H54 (cell line): Measurements from ENCODE around the gene DCUN1D3.
"Not testable (repeated sequence)": the region's sequence is repeated elsewhere in the genome, so short reads cannot be mapped to it uniquely, and the experiment has no call there.

Source experiments
- DNase-seq: peaks from one replicate; pipeline ENCODE4 v3.0.0; 2011; ENCODE audit warnings: low spot score, mixed read lengths; ENCODE audit not compliant: insufficient read length
- FAIRE-seq: peaks from 3 replicates; lab custom pipeline; 2011; peaks lifted over from hg19 to GRCh38; lab: Jason Lieb, UNC
- POLR2A ChIP-seq: IDR thresholded peaks from 2 replicates; pipeline ENCODE4 v1.6.1; 2011; ENCODE audit warnings: low read depth, mild to moderate bottlenecking, low read length

DCUN1D3 gene

DNA sequence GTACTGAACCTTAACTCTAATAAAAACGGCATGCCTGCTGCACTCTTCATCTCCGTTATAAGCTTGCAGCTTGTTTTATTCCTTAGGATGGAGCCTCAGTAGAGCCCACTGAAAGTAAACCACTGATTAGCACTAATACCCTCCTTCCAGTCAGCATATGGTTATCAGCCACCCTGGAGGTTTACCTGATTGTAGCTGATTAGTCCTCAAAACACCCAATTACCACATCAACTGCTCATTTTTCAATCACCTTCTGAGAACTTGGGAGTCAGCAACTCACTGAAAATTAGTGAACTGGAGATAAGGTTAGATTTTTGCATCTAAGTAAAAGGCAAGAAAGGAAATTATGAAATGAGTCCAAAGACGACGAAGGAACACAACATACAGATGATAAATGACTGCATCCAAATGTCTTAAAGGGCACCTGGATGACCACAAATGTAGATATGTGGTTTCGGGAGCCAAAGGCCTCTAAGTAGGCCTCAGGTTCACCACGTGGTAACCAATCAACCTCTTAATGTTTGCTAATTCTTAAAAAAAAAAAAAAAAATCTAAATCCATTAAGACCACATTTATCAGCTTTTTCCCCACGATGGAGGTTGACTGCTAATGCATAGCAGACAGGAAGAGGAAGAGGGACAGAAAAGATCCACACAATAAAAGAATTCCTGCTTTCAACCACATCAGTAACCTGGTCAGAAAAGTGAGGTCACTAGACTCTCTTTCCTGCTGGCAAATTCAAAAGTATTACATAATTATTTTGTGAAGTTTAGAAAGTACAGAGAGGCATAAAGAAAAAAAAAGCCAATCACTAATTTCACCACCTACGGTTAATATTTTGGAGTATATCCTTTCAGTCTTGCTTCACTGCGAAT, 28.0 kb downstream of the DCUN1D3 start:
- DNase-seq (no peak), FAIRE-seq (no peak)
- TF ChIP-seq POLR2A: no peak

DNA sequence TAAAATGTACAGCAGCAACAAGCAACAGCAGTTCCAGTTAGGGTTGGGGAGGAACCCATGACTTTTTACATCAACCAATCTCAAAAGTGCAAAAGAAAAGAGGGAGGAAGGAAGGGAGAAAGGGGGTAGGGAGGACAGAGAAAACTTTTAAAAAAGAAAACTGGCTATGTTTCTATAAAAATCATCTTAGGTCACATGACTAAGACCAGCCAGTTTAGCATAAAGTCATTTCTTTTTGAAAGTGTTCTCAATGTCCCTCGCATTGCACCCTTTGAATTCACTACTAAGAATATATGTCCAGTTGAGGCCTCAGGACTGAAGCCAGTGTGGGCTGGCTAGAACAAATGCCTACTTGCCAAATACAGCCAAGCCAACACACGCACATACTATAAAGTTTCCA, 28.9 kb downstream of the DCUN1D3 start:
- no peak for FAIRE-seq
- no peak for DNase-seq
- no peak for TF ChIP-seq POLR2A

DNA sequence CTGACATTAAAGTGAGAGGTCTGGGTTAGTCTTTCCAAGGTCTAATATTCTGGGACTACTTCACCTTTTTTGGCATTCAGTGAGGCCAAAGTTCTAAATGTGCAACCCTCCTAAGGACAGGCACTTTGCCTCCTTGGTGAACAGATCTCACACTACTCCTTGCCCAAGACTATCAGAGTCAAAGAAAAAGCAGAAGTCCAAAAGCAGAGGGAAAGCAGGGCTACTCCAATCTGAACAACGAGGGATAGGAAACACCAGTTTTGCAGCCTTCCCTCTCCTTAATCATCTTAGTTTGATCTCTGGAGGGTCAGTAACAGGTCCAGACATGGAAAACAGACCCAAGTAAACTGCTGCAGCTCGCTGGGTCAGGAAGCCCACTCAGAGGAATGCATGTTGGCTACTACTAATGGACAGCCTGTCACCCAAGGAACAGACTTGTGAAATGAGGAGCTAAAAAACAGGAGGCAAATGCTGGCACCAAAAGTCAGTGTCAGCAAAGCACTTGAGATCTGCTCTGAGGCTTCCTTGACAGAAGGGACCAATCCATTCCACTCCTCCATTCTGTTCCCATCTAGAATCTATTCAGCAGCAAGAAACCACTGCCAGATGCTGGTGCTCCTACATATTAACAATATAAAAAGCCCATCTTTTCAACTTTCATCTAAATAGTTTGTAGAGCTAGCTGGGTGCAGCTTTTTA, 29.9 kb downstream of the DCUN1D3 start:
- DNase-seq (no peak), FAIRE-seq (no peak)
- TF ChIP-seq POLR2A: no peak

DNA sequence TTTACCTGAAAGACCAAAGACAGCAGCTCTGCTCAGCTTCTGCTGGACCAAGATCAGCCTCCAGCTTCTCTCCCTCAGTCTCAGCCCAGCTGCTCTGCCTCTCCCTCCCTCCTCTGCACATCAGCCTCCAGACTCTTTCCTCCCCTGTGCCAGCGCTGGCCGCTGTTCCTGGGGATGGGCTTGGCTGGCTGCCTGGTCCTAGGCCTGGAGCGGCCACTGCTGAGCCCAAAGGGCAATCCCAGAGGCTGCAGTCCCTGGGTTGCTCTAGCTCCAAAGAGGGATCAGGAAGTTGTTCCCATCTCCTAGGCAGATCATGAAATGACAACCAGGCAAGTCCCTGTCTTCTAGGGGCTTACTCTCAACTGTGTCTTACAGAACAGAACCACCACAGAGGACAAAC, 31.3 kb downstream of the DCUN1D3 start:
- FAIRE-seq: peak; percentile 86
- TF ChIP-seq POLR2A: no peak
- peak; percentile 54 for DNase-seq

DNA sequence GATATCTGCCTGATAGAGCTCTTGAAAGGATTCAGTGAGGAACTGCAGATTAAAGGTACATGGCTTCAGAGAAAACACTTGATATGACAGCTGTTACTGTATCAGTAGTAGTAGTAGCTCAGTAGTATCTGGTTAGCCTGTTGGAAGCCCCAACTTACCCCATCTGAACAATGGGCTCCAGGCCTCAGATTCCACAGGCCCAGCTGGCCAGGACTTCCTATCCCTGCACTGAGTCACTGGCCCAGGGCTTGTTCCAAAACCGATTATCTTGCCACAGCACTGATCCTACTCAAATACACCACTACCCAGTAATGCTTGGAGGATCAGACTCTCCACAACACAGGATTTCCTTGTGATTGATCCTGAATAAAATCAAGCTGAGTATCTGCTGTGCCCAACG, 32.6 kb downstream of the DCUN1D3 start:
- no peak for TF ChIP-seq POLR2A
- no peak for FAIRE-seq
- DNase-seq: no peak

DNA sequence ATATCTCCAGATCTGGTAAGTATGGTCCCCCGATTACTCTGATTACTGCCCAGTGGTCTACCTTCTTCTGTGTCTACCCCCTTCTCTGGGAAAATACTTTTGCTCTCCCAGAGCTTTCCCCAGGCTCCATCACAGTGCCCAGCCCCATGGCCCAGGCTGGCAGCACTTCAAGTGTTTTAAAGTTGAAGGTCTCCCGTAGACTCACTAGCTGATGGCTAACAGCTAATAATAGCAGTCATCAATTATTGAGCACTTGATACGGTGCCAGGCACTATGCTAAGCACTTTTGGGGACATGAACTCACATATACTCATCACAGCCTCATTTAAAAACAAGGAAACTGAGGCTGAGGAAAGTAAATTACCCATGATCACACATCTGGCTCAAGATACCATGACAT, 33.4 kb downstream of the DCUN1D3 start:
- DNase-seq (no peak), FAIRE-seq (no peak)
- TF ChIP-seq POLR2A: no peak

DNA sequence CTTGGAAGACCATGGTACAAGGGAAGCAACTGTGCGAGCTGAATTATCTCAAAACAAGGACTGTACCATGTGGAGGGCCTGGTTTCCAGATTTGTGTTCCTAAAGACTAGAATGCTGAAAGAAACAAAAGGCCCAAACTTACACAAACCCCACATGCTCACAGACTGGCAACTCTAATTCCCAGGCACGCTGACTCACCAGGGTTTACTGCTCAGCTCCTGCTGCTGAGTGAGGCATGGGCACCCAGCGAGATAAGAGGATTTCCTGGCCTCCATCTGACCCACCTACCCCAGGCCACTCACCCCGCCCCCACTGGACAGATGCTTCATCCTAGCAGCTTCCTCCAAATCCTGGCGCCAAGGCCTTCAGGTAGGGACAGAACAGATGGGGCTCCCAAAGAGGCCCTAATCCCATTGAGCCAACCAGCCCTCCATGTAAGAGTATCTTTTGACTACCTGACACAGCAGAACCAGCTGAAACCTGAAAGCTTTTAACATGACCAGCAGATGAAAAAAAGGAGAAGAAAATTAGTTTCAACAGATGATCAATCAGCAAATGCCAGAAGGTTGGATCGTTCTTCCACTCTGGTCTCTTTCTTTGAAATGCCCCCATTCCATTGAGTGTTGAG, 33.9 kb downstream of the DCUN1D3 start:
- DNase-seq: peak; percentile 75
- FAIRE-seq: peak; percentile 91
- no peak for TF ChIP-seq POLR2A

DNA sequence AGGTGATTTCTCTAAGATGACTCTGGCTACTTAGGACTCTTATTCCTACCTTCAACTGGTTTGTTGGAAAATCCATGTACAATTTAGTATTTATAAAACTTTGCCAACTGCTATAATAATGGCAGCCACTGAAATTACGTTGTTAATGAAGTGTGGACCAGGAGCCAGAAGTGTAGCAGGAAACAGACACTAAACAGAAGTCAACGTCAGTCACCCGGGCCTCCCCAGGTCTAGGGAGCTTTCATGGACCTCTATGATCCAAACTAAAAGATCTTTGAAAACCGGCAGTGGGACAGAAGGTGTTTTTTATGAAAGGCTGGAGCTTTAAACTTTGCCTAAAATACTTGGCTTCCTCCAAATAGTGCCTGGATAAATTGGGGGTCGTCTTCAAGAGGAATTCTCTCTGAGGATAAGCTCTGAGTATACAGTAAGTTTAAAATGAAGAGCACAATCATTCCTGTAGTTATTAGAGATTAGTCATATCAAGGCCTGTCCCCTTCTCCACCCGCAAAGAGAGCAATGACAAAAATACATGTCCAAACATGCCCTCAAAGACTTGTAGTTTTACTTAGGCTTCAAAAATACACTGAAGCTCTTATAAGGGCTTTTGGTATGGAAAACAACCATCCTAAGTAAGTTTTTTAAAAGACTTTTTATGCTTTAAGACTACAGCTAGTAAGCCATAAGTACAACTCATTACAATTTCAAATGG, 34.6 kb downstream of the DCUN1D3 start:
- FAIRE-seq (no peak), DNase-seq (no peak)
- no peak for TF ChIP-seq POLR2A

DNA sequence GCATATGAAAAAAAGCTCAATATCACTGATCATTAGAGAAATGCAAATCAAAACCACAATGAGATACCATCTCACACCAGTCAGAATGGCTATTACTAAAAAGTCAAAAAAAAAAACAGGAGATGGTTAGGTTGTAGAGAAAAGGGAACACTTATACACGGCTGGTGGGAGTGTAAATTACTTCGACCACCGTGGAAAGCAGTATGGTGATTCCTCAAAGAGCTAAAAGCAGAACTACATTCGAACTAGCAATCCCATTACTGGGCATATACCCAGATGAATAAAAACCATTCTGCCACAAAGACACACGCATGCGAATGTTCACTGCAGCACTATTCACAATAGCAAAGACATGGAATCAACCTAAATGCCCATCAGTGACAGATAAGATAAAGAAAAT, 35.8 kb downstream of the DCUN1D3 start:
- not testable (repeated sequence) for DNase-seq, FAIRE-seq

DNA sequence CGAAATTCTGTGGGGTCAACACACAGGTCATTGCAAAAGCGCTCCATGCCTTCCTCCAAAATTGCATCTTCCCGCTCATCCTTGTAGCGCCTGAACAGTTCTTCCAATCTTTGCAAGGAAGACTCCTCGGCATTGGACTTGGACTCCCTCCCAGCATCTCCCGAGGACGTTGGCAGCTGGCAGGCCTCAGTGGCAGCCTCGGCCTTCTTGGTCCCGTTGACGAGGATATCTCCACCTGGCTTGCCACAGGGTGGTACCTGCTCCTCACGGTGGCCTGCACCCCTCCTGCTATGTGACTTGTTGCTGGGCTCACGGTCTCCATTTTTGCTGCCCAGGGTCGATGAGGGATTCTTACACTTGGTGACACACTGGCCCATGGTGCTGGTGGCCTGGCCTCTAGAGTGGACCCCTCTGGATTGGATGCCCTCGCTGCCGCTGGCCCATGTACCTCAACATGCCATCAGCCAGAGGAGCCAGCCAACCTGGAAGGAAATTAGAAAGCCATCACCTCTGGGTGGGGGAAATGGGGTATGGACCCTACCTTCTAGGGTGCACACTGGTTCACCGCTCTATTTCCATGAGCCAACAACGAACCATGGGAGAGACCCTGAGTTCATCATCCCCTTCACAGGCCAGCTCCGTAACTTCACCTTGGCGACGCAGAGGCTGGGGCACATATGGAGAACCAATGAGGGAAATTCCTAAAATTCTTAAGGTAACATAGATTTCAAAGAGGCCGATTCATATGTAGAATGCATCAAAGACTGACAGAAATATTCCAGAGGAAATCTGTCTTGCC, 37.8 kb downstream of the DCUN1D3 start:
- no peak for TF ChIP-seq POLR2A
- no peak for DNase-seq
- no peak for FAIRE-seq

DNA sequence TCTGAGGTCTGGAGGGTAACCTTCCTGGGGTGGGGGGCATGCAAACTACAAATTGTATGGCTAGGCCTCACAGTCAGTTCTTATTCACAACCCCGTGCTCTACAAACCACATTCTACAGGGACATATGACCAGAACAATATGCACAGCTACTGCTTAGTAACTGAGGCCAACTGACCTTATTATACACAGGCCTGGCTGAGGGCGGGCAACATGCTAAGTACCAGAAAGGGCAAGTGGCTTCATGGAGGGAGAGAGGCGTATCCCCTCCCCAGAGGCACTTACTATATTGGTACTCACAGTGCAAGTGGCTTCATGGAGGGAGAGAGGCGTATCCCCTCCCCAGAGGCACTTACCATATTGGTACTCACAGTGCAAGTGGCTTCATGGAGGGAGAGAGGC, 39.2 kb downstream of the DCUN1D3 start:
- not testable (repeated sequence) for DNase-seq, FAIRE-seq

DNA sequence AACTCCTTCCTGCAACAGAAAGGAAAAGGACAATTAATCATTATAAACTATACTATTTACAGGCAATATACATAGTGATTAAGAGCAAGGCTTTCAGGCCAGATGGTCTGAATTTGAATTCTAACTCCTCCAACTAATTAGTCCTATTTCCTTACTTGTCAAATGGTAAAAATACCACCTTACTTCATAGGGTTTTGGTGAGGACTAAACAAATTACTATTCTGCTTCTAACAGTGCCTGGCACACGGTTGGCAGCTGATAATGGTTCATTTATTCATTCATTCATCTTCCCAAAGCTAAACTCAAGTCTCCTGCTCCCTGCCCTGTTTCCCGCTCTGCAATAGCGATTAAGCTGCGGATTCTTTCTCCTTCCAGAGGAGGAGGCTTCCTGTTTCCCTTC, 39.8 kb downstream of the DCUN1D3 start:
- no peak for DNase-seq
- FAIRE-seq: no peak
- no peak for TF ChIP-seq POLR2A

DNA sequence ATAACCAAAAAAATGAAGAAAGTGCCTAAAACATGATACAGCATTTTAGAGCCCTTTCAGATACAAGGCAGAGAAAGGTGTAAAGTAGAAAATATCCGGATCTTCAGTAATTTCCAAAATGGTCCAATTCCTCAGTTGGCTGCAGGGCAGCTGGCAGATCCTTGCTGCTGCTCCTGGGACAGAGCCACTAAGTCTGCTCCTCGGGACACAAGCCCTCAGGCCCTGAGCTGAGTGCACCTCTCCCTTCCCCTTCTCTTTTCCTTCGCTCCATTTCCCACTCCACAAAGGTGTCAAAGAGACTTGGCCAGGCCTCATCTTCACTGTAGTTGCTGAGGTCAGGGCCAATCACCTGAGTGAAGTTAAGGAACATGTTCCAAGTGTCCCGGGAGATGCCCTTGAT, 40.5 kb downstream of the DCUN1D3 start:
- DNase-seq (no peak), FAIRE-seq (no peak)
- TF ChIP-seq POLR2A: no peak
